8988T (cell line): ENCODE measurements around the gene FCN2.

ENCODE experiments used
- DNase-seq: peaks from one replicate; pipeline ENCODE4 v3.0.0; 2011

FCN2 gene

DNA sequence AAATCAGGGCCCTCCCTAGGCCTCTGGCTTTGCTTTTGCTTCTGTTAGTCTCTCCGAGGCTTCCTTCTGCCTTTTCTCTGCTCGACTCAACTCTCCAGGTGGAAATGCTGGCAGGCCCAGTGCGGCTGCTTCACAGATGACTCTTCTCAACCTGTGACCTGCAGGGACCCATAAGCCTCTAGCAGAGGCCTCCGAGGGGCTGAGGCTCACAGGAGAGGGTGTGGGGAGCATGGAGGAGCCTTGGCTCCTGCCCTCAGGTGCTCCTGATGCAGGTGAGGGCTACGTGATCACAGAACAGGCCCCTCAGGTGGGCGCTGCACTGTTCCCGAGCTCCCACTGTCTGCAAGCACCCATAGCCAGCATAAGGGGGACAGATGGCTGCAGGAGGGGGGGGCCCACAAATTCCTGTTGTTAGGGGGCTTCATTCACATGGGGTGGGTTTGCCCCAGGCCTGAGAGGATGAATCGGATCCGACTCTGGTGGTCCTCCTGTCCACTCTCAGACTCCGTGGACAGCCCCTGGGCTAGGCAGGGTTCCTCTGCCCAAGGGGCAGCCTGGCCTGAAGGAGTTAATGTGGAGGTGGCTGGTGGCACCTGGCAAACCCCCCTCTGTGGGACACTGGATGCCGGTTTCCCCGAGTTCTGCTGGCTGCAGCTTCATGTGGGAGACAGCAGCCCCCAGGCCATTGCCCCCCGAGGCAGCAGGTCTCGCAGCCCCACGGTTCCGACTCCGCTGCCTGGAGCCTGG is 10.9 kb upstream of the FCN2 start:
- no peak for DNase-seq

DNA sequence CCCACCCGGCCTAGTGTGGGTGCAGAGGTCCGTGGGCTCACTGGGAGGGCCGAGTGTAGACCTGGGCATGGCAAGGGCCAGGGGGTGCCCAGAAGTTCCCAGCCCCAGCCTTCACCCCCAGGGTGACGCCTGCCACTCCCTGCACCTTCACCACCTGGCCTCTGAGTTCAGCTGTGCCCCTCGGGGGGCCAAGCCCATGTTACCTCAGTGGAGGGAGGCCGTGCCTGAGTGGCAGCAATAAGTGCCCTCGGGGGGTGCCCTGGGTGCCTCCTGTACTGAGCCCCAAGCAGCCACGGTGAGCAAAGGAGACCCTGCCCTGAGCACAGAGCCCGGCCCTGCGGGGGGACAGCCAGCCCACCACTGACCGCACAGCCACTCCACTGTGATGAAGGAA is 10.3 kb upstream of the FCN2 start:
- no peak for DNase-seq

DNA sequence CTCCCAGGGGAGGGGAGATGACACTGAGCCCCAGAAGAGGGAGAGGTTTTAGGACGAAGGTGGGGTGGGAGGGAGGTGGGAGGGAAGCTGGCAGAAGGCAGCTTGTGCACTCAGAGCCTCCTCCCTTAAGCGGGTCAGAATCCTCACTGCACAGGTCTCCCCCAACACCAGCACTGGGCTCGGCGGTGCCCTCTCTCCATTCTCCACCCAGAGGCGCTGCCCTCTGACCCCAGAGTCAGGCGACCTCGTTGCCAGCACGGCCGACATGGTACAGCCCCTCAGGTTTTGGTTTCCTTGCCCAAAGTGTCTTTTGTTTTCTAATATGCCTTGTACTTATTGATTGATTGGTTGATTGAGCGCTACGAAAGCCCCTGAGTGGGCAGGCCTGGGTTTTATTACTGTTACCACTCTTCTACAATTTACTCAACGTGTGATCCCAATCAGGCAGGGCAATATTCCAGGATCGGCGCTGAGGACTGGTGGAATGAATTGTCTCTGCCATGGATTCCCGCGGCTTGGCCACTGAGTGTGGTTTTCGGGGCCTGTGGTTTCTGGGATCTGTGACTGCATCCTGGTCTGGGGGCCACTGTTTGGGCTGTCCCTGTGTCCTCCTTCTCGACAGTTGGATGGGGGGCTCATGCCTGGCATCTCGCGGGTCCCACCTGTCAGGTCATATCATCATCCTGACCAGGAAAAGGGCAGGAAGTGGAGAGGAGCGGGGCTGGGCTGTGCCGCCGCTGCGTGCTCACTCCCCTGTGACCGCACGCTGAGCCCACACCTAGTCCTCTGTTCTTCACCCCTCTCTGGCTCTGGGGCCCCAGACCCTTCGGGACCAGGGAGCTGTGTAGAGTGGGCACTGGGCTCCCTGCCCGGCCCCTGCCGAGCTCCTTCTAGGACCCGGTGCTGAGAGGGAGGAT is 9.6 kb upstream of the FCN2 start:
- DNase-seq: no peak

DNA sequence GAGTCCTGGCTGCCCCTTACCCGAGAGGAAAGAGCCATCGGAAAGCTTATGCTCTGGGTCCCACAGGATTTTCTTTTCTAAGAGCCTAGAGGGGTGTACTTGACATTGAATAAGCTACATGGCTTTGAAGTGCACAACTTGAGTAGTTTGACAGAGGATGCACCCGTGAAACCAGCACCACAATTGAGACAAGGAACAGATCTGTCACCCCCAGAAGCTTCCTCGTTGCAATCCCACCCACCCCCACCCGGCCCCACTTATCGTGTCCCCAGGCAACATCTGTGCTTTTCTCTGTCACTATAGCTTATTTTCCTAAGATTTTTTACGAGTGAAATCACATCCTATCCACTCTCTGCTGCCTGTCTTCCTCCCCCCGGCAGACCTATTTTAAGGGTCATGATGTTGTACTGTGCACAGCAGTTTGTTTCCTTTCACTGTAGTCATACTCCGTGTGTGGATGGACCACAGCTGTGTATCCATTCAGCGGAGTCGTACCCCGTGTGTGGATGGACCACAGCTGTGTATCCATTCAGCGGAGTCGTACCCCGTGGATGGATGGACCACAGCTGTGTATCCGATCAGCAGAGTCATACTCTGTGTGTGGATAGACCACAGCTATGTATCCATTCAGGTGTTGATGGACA is 8.8 kb upstream of the FCN2 start:
- DNase-seq: no peak

DNA sequence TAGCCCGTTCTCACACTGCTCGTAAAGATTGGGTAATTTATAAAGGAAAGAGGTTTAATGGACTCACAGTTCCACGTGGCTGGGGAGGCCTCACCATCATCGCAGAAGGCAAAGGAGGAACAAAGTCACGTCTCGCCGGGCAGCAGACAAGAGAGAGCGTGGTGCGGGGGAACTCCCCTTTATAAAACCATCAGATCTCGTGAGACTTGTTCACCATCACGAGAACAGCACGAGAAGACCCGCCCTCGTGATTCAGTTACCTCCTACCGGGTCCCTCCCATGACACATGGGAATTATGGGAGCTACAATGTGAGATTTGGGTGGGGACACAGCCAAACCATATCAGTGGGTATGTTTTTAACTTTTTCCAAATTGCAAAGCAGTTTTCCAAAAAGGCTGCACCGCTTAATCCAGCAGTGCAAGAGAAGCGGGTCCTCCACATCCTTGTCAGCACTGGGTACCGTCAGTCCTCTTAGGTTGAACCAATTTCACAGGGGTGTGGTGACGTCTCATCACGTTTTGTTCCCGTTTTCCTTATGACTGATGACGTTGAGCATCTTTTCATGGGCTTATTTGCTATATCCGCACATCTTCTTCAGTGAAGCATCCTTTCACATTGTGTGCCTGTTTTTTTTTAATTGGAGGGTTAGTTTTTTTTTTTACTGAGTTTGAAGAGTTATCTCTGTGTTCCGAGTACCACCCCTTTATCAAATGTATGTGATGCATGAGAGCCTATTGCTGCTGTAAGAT is 8.0 kb upstream of the FCN2 start:
- DNase-seq: no peak

DNA sequence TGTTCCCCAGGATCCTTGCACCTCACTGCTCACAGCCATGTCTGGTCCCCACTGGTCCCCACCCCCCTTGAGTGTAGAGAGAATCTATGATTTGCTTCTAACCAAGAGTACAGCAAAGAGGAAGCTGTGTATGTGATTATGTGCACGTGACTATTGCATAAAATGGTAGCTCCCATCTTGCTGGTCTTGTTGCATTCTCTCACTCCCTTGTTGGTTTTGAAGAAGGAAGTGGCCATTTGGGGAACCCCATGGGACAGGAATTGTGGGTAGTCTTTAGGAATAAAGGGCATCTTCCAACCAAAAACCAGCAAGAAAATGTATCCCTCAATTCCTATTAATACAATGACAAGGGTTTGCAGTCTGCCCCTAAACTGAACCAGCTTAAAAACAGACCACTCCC is 5.2 kb upstream of the FCN2 start:
- DNase-seq: no peak

DNA sequence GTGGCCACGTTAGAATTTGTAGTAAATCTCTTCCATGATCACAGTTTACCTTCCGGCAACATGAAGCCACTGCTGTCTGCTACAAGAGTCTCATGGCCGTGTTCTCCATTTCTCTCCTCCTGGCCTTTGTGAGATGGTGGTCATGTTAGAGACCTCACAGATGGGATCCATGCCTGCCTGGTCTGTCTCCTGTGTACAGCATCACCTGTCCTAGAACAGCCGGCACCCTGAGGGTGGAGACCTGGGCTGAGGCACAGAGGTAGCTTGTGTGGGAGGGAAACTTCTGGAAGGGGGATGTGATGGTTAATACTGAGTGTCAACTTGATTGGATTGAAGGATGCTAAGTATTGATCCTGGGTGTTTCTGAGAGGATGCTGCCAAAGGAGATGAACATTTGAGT is 3.1 kb upstream of the FCN2 start:
- no peak for DNase-seq

DNA sequence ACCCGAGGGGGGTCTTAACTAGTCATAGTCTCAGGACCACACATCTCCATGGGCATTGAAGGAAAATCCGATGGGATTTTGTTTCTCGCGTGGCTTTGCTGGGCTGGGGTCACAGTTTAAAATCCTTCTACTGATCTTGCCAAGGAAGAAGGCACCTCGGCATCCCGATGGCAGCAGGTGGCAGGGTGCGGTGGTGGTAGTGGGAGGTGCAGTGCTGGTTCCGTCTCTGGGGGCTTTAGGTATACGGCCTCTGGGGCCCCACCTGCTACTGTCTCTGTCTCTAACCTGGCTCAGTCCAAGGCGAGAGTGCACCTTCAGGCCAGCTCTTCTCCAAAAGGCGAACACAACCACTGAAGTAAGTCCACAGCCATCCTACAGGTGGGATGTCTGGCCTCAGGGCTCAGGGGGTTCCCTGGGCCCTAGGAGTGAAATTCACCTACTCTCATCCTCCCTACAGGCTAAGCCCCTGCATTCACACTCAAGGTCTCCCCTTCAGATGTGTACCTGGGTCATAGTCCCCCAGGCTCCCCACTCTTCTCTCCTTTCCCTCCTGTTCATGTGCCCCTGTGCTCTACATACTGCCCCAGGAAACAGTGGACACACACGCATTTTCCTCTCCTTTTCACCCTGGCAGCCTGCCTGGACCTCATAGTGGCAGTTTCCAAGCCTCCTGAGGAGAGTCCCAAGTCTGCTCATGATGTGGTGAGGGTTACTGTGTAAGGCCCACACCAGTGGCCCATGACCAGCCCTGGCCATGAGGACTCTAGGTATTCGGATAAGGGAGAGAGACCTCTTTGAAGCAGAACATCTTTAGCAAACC is 736 bp upstream of the FCN2 start:
- DNase-seq: no peak

DNA sequence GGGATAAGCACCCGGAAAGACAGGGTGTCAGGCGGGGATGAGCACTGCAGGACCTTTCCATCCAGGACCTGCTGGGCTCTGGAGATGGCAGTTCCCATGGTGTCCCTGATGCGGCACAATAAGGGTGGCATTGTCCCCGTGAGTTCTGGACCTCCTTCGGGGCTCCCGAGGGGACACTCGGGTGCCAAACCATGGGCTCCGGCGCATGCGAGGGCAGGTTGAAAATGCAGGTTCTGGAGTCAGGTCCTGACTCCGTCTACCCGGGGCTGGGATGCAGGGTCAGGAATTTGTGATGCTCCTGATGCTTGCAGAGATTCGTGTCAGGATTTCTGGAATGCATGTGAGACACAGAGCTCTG is 682 bp downstream of the FCN2 start:
- DNase-seq: no peak

DNA sequence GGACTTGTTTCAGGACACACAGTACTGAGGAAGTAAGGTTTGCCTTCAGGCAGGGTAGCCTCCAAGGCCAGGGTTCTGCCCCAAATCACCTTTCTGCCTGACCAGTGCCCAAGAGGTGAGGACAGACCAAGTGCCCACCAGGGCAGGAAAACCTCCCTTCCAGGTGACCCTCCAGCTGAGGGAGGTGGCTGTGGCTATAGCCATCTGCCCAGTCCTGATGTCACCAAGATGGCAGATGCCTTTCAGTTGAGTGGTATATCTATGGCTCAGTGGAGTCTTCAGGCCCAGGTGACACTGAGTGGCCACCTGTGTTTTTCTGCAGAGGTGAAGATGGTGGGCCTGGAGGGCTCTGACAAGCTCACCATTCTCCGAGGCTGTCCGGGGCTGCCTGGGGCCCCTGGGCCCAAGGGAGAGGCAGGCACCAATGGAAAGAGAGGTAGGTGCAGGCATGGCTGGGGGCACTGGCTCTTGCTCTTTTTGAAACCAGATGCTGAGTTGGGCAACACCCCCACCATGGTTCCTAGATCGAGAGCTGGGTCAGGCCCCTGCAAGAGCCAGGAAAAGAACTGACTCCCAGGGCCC is 1.7 kb downstream of the FCN2 start:
- no peak for DNase-seq

DNA sequence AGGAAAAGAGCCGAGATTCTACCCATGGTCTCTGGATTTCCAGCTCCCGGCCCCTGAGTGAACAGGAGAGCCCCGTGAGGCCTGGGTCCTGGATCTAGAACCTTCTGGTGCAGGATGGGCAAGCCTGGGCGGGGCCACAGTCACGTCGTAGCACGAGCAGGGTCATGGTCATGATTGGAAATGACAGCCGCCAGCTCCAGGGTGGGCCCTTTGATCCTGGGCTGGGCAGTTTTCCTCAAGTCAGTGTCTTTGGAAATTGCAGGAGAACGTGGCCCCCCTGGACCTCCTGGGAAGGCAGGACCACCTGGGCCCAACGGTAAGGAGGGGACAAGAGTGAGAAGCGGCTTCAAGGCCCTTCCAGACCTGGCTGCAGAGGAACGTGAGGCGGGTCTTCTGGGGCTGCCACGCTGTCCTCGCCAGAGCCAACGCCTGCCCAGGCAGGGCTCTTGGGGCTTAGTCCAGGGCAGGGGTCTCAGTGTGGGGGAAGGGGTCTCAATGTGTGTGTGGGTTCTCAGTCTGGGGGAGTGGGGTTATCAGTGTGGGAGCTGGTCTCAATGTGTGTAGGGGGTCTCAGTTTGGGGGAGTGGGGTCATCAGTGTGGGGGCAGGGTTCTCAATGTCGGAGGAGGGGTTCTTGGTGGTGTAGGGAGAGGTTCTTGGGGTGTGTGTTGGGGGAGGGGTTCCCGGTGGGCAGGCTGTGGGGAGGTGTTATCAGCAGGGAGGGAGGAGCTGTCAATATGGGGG is 2.6 kb downstream of the FCN2 start:
- DNase-seq: no peak

DNA sequence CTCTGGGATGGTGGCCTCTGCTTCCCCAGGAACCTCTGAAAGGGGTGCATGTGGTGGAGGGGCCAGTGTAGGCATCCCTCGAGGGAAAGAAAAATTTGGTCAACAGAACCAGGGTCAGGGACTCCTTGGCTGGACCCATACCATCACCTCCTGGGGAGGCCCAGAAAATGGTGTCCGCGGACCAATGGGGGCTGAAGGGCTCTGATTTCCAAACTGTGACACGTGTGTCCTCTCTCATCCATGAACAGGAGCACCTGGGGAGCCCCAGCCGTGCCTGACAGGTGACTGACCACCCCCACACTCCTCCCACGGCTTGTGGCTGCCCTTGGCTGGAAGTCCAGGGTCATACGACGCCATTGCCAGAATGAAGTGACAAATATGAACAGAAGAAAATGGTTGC is 3.9 kb downstream of the FCN2 start:
- DNase-seq: no peak

DNA sequence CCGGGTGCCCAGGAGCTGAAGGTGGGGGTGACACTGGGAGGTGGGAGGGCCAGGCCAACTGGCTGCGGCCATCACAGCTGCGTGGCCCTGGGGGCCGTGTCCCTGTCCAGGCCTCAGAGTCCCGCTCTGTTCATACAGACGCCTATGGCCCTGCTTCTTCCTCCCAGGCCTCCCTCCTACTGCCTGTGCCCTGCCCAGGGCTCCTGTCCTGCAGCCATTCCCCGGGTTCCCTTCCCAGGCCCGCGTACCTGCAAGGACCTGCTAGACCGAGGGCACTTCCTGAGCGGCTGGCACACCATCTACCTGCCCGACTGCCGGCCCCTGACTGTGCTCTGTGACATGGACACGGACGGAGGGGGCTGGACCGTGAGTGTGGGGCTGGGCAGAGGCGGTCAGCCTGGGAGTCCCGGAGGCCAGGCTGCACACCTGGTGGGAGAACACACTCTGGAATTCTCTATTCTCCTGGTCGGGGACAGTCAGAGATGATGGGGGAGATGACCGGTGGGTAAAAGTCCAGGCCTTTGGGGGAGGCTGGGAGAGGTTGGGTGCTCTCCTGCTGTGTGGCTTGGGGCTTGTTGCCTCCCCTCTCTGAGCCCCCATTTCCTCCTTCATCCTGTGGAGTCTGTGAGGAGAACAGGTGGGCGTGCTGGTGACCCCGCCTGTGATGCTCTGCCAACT is 4.5 kb downstream of the FCN2 start:
- DNase-seq: no peak

DNA sequence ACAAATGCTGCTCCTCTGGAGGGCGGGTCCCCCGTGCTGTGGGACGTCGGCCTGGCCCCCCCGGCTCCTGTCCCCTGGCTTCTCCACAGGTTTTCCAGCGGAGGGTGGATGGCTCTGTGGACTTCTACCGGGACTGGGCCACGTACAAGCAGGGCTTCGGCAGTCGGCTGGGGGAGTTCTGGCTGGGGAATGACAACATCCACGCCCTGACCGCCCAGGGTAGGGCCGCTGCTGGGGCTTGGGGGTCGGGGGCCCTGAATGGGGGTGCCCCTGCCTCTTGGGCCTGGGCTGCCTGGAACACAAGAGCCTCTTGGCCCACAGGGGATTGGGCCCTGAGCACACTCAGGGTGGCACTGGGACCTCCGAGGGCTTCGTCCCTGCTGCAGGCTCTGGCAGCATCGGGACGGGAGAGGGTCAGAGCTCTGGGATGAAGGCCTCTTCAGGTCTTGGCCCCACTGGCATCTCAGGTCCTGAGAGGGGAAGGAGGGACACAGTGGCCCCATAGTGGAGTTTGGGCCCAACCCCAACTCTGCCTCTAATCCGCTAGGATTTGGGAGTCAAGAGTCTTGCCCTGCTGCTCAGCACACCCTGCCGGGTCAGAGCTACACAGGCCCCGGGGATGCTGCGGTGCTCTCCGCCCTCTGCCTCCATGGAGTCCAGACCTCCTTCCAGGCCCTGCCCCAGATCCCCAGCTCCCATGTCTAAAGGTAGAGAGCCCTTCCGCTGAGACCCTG is 5.2 kb downstream of the FCN2 start:
- no peak for DNase-seq

DNA sequence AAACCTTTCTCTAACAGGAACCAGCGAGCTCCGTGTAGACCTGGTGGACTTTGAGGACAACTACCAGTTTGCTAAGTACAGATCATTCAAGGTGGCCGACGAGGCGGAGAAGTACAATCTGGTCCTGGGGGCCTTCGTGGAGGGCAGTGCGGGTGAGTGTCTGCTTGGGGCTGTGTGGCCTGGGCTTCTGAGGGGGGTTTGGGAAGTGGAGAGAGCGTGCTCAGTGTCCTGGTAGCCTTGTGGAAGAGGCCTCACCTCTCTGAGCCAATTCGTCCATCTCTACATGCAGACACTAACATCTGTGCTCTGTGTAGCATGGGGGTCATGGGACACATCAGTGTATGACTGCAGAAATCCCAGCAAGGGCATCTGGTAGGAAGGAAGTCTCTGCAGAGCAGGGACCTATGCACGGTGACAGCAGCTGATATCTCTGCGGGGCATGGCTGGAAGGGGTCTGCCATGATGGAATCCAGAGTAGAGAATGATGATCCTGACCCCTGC is 5.9 kb downstream of the FCN2 start:
- DNase-seq: no peak

DNA sequence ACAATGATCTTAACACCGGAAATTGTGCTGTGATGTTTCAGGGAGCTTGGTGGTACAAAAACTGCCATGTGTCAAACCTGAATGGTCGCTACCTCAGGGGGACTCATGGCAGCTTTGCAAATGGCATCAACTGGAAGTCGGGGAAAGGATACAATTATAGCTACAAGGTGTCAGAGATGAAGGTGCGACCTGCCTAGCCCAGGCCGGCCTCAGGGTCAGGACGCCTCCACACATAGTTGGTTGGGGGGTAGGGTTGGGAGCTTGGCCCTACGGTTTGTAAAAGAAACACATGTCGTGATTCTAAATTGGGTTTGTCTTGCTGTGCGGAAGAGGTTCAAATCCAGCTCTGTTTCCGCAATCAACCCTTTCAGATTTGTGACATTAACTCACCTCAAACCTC is 6.6 kb downstream of the FCN2 start:
- DNase-seq: no peak

DNA sequence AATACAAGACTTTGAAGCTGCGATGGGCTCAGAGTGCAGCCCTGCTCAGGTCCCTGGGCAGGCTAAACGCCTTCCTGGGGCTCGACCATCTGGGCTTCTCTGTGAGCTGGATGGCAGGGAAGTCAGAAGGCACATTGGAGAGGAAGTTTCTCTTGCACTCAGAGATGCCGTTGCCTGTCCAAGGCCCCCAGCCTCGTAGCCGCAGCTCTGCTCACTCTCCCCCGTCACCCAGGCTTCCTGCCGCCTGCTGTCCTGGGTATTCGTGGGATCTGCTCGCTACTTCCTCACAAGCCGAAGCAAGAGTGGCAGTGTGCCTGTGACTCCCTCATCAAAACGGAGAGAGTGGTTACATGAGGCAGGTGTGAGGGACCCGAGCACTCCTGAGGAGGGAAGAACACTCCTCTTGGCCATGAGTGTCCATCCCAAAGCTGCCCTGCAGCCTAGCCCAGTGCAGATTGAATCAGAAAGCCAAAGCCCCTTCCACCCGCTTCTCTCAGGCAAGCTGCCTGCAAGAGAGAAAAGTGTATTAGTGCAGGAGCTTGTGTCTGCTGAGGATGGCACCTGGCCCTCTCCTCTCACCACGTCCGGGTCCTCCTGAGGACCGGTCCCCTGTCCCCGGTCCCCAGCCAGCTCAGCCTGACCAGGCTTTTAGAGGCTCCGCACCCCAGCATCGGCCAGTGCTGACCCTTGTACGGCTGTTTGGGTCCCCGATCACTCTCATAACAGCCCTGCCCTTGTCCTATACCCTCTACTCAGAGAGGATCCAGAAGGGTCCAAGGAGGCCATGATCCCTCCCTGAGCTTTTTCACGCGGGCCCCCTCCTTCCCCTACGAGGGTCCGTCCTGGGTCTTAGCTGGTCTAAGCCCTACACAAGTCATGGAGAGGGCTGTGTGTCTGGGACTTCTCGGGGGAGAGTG is 7.3 kb downstream of the FCN2 start:
- no peak for DNase-seq

DNA sequence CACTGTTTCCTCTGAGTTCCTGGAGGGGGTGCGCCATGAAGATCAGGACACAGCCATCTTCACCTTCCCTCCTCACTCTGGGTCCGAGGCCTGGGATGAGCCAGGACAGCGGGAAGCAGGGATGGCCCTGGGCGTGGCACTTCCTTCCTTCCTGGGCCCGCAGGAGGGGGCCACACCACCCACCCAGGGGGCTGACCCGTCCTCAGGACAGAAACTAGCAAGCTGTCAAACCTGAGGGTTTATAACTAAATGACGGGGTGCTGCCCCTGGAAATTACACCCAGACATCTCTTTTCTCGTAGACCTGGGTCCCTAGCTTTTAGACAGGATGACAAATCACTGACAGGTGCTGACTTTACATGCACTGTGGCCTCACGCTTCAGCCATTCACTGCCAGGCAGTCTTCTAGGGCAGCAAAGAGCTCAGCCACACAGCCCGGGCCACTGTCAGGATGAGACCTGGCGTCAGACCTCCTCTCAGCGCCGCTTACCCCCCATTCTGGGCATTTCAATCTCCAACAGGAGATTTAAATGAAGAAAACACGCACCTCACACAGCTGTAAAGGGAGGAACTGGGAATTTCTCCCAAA is 8.1 kb downstream of the FCN2 start:
- no peak for DNase-seq
